HepG2 (cell line): ENCODE results near the gene LPIN3. TPM values are rescaled to one million over a fixed set of nuclear protein-coding genes. Genes with fewer than 3 reads are reported as not detected.

ENCODE experiments used
- ATAC-seq: fragments of 200-7000 bp; cut with Tn5 transposase; 3 replicates; pipeline ENCODE4 v1.9.1; 2020; ENCODE audit warnings: mild to moderate bottlenecking, moderate library complexity
- BruUV-seq: library from RNA; stranded (reverse); fragments of 400-500 nt; replicated peaks from 2 replicates; lab custom pipeline; 2021; lab: Mats Ljungman, UMichigan
- CTCF ChIA-PET: fragments of 300-600 bp; formaldehyde crosslinking; extraction: SDS; loops from one replicate; lab custom pipeline; 2021; ENCODE audit warnings: low total read pairs, inconsistent platforms, low intra/inter-chr PET ratio; lab: Yijun Ruan, JAX
- POLR2A ChIA-PET: fragments of 350-600 bp; sonication (Branson Sonifier 250); formaldehyde crosslinking; loops from one replicate; lab custom pipeline; 2020; ENCODE audit warnings: antibody characterized with exemption, inconsistent platforms; lab: Yijun Ruan, JAX
- DNase-seq: peaks from one replicate; pipeline ENCODE4 v3.0.0-alpha.2; 2015; ENCODE audit warnings: low spot score
- FAIRE-seq: peaks from 3 replicates; lab custom pipeline; 2011; peaks lifted over from hg19 to GRCh38; lab: Jason Lieb, UNC
- H2AFZ ChIP-seq: one replicate; pipeline ENCODE4 v1.6.1; 2011; ENCODE audit warnings: low read length, inconsistent platforms
- H3K27ac ChIP-seq: fragments of 300-600 bp; 3 replicates; pipeline ENCODE4 v1.8.0; 2011; ENCODE audit warnings: mixed run types, mild to moderate bottlenecking, mixed read lengths, low read length, inconsistent platforms; ENCODE audit not compliant: insufficient read depth; ENCODE audit errors: extremely low read length
- H3K27me3 ChIP-seq, 2 experiments: fragments of 200-600 bp in 1 of 2; 2 replicates in 1 of 2; 3 replicates in 1 of 2; pipeline versions ENCODE4 v1.6.0 to v1.8.0; 2011; ENCODE audit warnings: low read length in 2 of 2, mild to moderate bottlenecking in 2 of 2, moderate library complexity in 2 of 2, inconsistent platforms in 1 of 2; ENCODE audit not compliant: insufficient read depth in 2 of 2, control insufficient read depth in 1 of 2
- H3K36me3 ChIP-seq, 2 experiments: fragments of 200-600 bp in 1 of 2; replicated peaks in 1 of 2; 2 replicates in 1 of 2; 3 replicates in 1 of 2; pipeline versions ENCODE4 v1.5.1 to v1.8.0; 2011; ENCODE audit warnings: low read length in 2 of 2, inconsistent platforms in 1 of 2; ENCODE audit not compliant: insufficient read depth in 2 of 2, control insufficient read depth in 1 of 2
- H3K4me1 ChIP-seq: 2 replicates; pipeline ENCODE4 v1.5.1; 2012; ENCODE audit warnings: low read length, inconsistent platforms; ENCODE audit not compliant: insufficient read depth
- H3K4me2 ChIP-seq: 2 replicates; pipeline ENCODE4 v1.6.0; 2011; ENCODE audit warnings: low read depth, low read length, inconsistent platforms
- H3K4me3 ChIP-seq, 3 experiments: fragments of 200-600 bp in 1 of 3; sonication (generic), shearing (Covaris generic) in 1 of 3; replicated peaks in 1 of 3; 2 replicates each; pipeline ENCODE4 v1.5.1; 2011 to 2016; ENCODE audit warnings: low read length in 3 of 3, inconsistent platforms in 2 of 3, low read depth in 2 of 3, mild to moderate bottlenecking in 2 of 3, control low read depth in 1 of 3, mixed read lengths in 1 of 3; ENCODE audit not compliant: insufficient read depth in 1 of 3
- H3K79me2 ChIP-seq: one replicate; pipeline ENCODE4 v1.6.1; 2011; ENCODE audit warnings: low read length, inconsistent platforms; ENCODE audit not compliant: insufficient read depth
- H3K9ac ChIP-seq: 2 replicates; pipeline ENCODE4 v1.6.0; 2011; ENCODE audit warnings: mild to moderate bottlenecking, low read depth, low read length, inconsistent platforms; ENCODE audit not compliant: insufficient read depth
- H3K9me3 ChIP-seq: 2 replicates; pipeline ENCODE4 v1.5.1; 2012; ENCODE audit warnings: mild to moderate bottlenecking, low read length
- H4K20me1 ChIP-seq: 2 replicates; pipeline ENCODE4 v1.6.0; 2011; ENCODE audit warnings: inconsistent platforms, mild to moderate bottlenecking, low read length, moderate library complexity; ENCODE audit not compliant: insufficient read depth
- CEBPG ChIP-seq: IDR thresholded peaks from 2 replicates; pipeline ENCODE4 v1.6.1; 2016
- CSRNP1 ChIP-seq: sonication (generic); formaldehyde crosslinking; IDR thresholded peaks from 2 replicates; pipeline ENCODE4 v1.8.1; 2023; ENCODE audit warnings: mild to moderate bottlenecking, missing genetic modification reagents
- EHMT2 ChIP-seq: fragments of 200-600 bp; sonication (generic); IDR thresholded peaks from 2 replicates; pipeline ENCODE4 v1.7.0; 2017; ENCODE audit warnings: antibody characterized with exemption, low read depth, low read length, borderline replicate concordance
- ERF ChIP-seq: IDR thresholded peaks from 2 replicates; pipeline ENCODE4 v1.6.1; 2018; ENCODE audit warnings: missing biosample characterization, missing genetic modification reagents
- FOSL2 ChIP-seq: sonication (generic); formaldehyde crosslinking; IDR thresholded peaks from 2 replicates; pipeline ENCODE4 v1.4.0; 2020; ENCODE audit warnings: missing genetic modification reagents
- HOXA9 ChIP-seq: sonication (generic); formaldehyde crosslinking; IDR thresholded peaks from 2 replicates; pipeline ENCODE4 v1.8.1; 2022; ENCODE audit warnings: missing genetic modification reagents, mild to moderate bottlenecking, moderate library complexity, borderline replicate concordance
- KMT2A ChIP-seq: sonication (generic); formaldehyde crosslinking; IDR thresholded peaks from 2 replicates; pipeline ENCODE4 v1.4.0; 2020; ENCODE audit warnings: missing genetic modification reagents
- MYC ChIP-seq: sonication (generic); formaldehyde crosslinking; IDR thresholded peaks from 2 replicates; pipeline ENCODE4 v1.9.0; 2021; ENCODE audit warnings: missing genetic modification reagents, borderline replicate concordance
- NRL ChIP-seq: sonication (generic); formaldehyde crosslinking; IDR thresholded peaks from 2 replicates; pipeline ENCODE4 v1.5.0; 2020; ENCODE audit warnings: missing genetic modification reagents, mild to moderate bottlenecking, moderate library complexity, borderline replicate concordance
- PLRG1 ChIP-seq: fragments of 450-650 bp; conservative IDR thresholded peaks from 2 replicates; pipeline ENCODE4 v1.6.1; 2016
- RAD21 ChIP-seq: fragments of 450-650 bp; formaldehyde crosslinking; IDR thresholded peaks from 2 replicates; pipeline ENCODE4 v1.5.0; 2020; ENCODE audit warnings: mild to moderate bottlenecking
- REXO4 ChIP-seq: sonication (generic); formaldehyde crosslinking; IDR thresholded peaks from 2 replicates; pipeline ENCODE4 v1.8.0; 2022; ENCODE audit warnings: missing genetic modification reagents, mild to moderate bottlenecking, borderline replicate concordance
- SKI ChIP-seq: fragments of 450-650 bp; IDR thresholded peaks from one replicate; pipeline ENCODE4 v1.6.1; 2018; ENCODE audit warnings: mild to moderate bottlenecking; ENCODE audit not compliant: partially characterized antibody
- SMC3 ChIP-seq: IDR thresholded peaks from 2 replicates; pipeline ENCODE4 v1.6.1; 2011; ENCODE audit warnings: low read length, improper control_type of control experiment
- SNAI1 ChIP-seq: sonication (generic); formaldehyde crosslinking; IDR thresholded peaks from 2 replicates; pipeline ENCODE4 v1.5.0; 2020; ENCODE audit warnings: mild to moderate bottlenecking, missing genetic modification reagents, borderline replicate concordance
- STAG1 ChIP-seq: sonication (generic); formaldehyde crosslinking; IDR thresholded peaks from 2 replicates; pipeline ENCODE4 v1.4.0; 2020; ENCODE audit warnings: missing genetic modification reagents
- SYNCRIP ChIP-seq: fragments of 200-400 bp; formaldehyde crosslinking; IDR thresholded peaks from 2 replicates; pipeline ENCODE4 v1.6.1; 2018; ENCODE audit warnings: mild to moderate bottlenecking, low read depth, low read length; ENCODE audit not compliant: insufficient read depth
- XRCC5 ChIP-seq: fragments of 200-400 bp; formaldehyde crosslinking; optimal IDR thresholded peaks from 2 replicates; pipeline ENCODE3; 2017; ENCODE audit warnings: mild to moderate bottlenecking, low read length
- ZNF224 ChIP-seq: sonication (generic); formaldehyde crosslinking; IDR thresholded peaks from 2 replicates; pipeline ENCODE4 v1.5.0; 2020; ENCODE audit warnings: mild to moderate bottlenecking, missing genetic modification reagents
- ZNF468 ChIP-seq: sonication (generic); formaldehyde crosslinking; IDR thresholded peaks from 2 replicates; pipeline ENCODE4 v1.8.0; 2022; ENCODE audit warnings: mild to moderate bottlenecking, moderate library complexity, missing genetic modification reagents
- ZNF619 ChIP-seq: sonication (generic); formaldehyde crosslinking; IDR thresholded peaks from 2 replicates; pipeline ENCODE4 v1.4.0; 2020; ENCODE audit warnings: mild to moderate bottlenecking, missing genetic modification reagents
- ZNF674 ChIP-seq: sonication (generic); formaldehyde crosslinking; IDR thresholded peaks from 2 replicates; pipeline ENCODE4 v1.5.0; 2020; ENCODE audit warnings: low read depth, mild to moderate bottlenecking, missing genetic modification reagents
- ZNF772 ChIP-seq: sonication (generic); formaldehyde crosslinking; IDR thresholded peaks from 2 replicates; pipeline ENCODE4 v1.5.0; 2020; ENCODE audit warnings: mild to moderate bottlenecking, missing genetic modification reagents
- ZNF781 ChIP-seq: sonication (generic); formaldehyde crosslinking; IDR thresholded peaks from 2 replicates; pipeline ENCODE4 v1.5.1; 2020; ENCODE audit warnings: borderline replicate concordance, mild to moderate bottlenecking, missing genetic modification reagents; ENCODE audit errors: not compliant biosample characterization
- ZNF891 ChIP-seq: sonication (generic); formaldehyde crosslinking; IDR thresholded peaks from 2 replicates; pipeline ENCODE4 v1.5.0; 2020; ENCODE audit warnings: mild to moderate bottlenecking, missing genetic modification reagents
- WGBS: methylation state at CpG from one replicate; pipeline ENCODE4 v1.1.6; 2017; ENCODE audit warnings: low lambda C conversion rate; 5-methylcytosine and 5-hydroxymethylcytosine counted together
- in situ Hi-C: cut with HindIII; loops from 2 replicates; pipeline ENCODE4 v1.10.0; 2017; ENCODE audit warnings: low pct_unique_long_range_greater_than_20kb; ENCODE audit not compliant: extremely low pct_ligation_motif_present
- intact Hi-C: fragments of 100-400 bp; cut with micrococcal nuclease; formaldehyde crosslinking; loops from one replicate; pipeline ENCODE4 v1.10.0; 2022; ENCODE audit not compliant: unreplicated experiment
- polyA plus RNA-seq, 8 experiments: library from polyadenylated mRNA; depleted of rRNA in 3 of 8; stranded (reverse) in 7 of 8; unstranded in 1 of 8; fragments of >200 nt; fragmentation: Illumina TruSeq in 4 of 8; extraction: Trizol in 4 of 8; gene quantifications; 2 replicates each; pipeline versions ENCODE4 v1.2.1 to v1.2.3, GENCODE V29; 2011 to 2016; ENCODE audit warnings: low read depth in 4 of 8, missing spikeins in 1 of 8, mixed read lengths in 1 of 8; ENCODE audit not compliant: insufficient read depth in 1 of 8
- total RNA-seq, 5 experiments: library from RNA; depleted of rRNA; stranded (reverse); fragments of >200 nt; fragmentation: Illumina TruSeq; extraction: Trizol; gene quantifications; 2 replicates each; pipeline ENCODE4 v1.2.3, GENCODE V29; 2016; ENCODE audit warnings: low read depth in 1 of 5

Gene LPIN3
- total and polyA plus RNA-seq, 2 of the 13 experiments (the other 11 are each of a cell fraction or from before 2014, with no cell fraction given): 14.2 to 28.6 TPM

- ATAC-seq (peak; percentile 87), DNase-seq (peak; percentile 76), FAIRE-seq (peak; percentile 68)
- Histone ChIP-seq H3K4me1 (peaks cover 29% of the 10 kb centered on the region), H3K79me2 (no peaks in the 10 kb centered on the region), H3K36me3 (no peaks in the 10 kb centered on the region), H3K27me3 (no peaks in the 10 kb centered on the region), H4K20me1 (no peaks in the 10 kb centered on the region), H3K27ac (no peak overlapping the region), H3K9ac (peak overlapping the region; percentile 67), H3K4me3 (peak overlapping the region; percentile 46 to 63 (median 46)), H2AFZ (peak overlapping the region; percentile 56), H3K4me2 (peak overlapping the region; percentile 91), H3K9me3 (no peaks in the 10 kb centered on the region)
- 31% methylated on average over 18 of the region's 18 CpGs for WGBS
- in situ Hi-C loops (no loop called here), intact Hi-C loops (no loop called here)
- POLR2A ChIA-PET: interaction anchor here (0.9 to 1.0 kb wide), 2 partner anchors 21 to 66 kb away, joined by 3 read pairs; no protein-coding TSS in a partner anchor
- CTCF ChIA-PET: no interaction called here
- no TSS peak for BruUV-seq
- TF ChIP-seq ZNF781 (CRISPR knock-in tag) (peak; percentile 86), KMT2A (CRISPR knock-in tag) (0 out of 2 replicates have a peak, but pooled peaks have one; percentile 28), EHMT2 (no peak), ZNF224 (CRISPR knock-in tag) (no peak), SMC3 (0 out of 2 replicates have a peak, but pooled peaks have one; percentile 21), CEBPG (CRISPR knock-in tag) (no peak), ZNF619 (CRISPR knock-in tag) (no peak), CSRNP1 (CRISPR knock-in tag) (no peak), HOXA9 (no peak), MYC (CRISPR knock-in tag) (peak; percentile 28; the same call in 1 of the 2 replicates), ZNF891 (0 out of 2 replicates have a peak, but pooled peaks have one; percentile 54), ZNF674 (CRISPR knock-in tag) (no peak), RAD21 (CRISPR knock-in tag) (peak; percentile 34; the same call in 1 of the 2 replicates), ERF (CRISPR knock-in tag) (0 out of 2 replicates have a peak, but pooled peaks have one; percentile 42), FOSL2 (CRISPR knock-in tag) (peak; percentile 59), SYNCRIP (no peak), STAG1 (CRISPR knock-in tag) (peak; percentile 38), SNAI1 (CRISPR knock-in tag) (no peak), XRCC5 (no peak), ZNF468 (CRISPR knock-in tag) (no peak), REXO4 (CRISPR knock-in tag) (no peak), PLRG1 (no peak), NRL (CRISPR knock-in tag) (peak; percentile 56), SKI (peak; percentile 11), ZNF772 (peak; percentile 49; the same call in 1 of the 2 replicates)
These were observed 55.3 kb downstream of the LPIN3 start for GRCh38 chr20:41395667-41396664.
